Mesenchymal stem cell (in vitro differentiated cells and primary cell): ENCODE measurements around the gene VENTX.
A peak's percentile ranks its signal among the peaks of the same experiment; 100 is the strongest.

Experiments used
- DNase-seq: peaks from one replicate; pipeline ENCODE4 v3.0.0-alpha.2; 2013
- H2AFZ ChIP-seq: one replicate; pipeline ENCODE4 v1.6.1; 2013; ENCODE audit warnings: low read depth, mild to moderate bottlenecking, control low read depth, inconsistent platforms, low read length, moderate library complexity
- H2AK5ac ChIP-seq: 2 replicates; pipeline ENCODE4 v1.6.1; 2013; ENCODE audit warnings: low read length, moderate library complexity, mild to moderate bottlenecking, inconsistent platforms; ENCODE audit not compliant: severe bottlenecking
- H2BK120ac ChIP-seq: one replicate; pipeline ENCODE4 v1.6.1; 2013; ENCODE audit warnings: low read depth, mild to moderate bottlenecking, inconsistent platforms, low read length, moderate library complexity
- H2BK12ac ChIP-seq, 2 experiments: one replicate each; pipeline ENCODE4 v1.6.1; 2013; ENCODE audit warnings: inconsistent platforms in 2 of 2, low read length in 2 of 2, mild to moderate bottlenecking in 2 of 2, moderate library complexity in 2 of 2, control low read depth in 1 of 2
- H2BK15ac ChIP-seq: one replicate; pipeline ENCODE4 v1.6.1; 2013; ENCODE audit warnings: mild to moderate bottlenecking, low read depth, inconsistent platforms; ENCODE audit not compliant: poor library complexity, severe bottlenecking
- H2BK5ac ChIP-seq: 2 replicates; pipeline ENCODE4 v1.6.1; 2013; ENCODE audit warnings: low read depth, mild to moderate bottlenecking, low read length, control low read depth, inconsistent platforms; ENCODE audit not compliant: poor library complexity, severe bottlenecking
- H3K14ac ChIP-seq, 2 experiments: one replicate each; pipeline ENCODE4 v1.6.1; 2013; ENCODE audit warnings: inconsistent platforms in 2 of 2, low read length in 2 of 2, control low read depth in 1 of 2, mild to moderate bottlenecking in 1 of 2, moderate library complexity in 1 of 2
- H3K18ac ChIP-seq, 2 experiments: one replicate each; pipeline ENCODE4 v1.6.1; 2013; ENCODE audit warnings: inconsistent platforms in 2 of 2, low read length in 2 of 2, control low read depth in 1 of 2, low read depth in 1 of 2, mild to moderate bottlenecking in 1 of 2
- H3K23ac ChIP-seq, 2 experiments: one replicate each; pipeline ENCODE4 v1.6.1; 2013; ENCODE audit warnings: inconsistent platforms in 2 of 2, low read length in 2 of 2, mild to moderate bottlenecking in 2 of 2, moderate library complexity in 2 of 2, control low read depth in 1 of 2
- H3K27ac ChIP-seq: 2 replicates; pipeline ENCODE4 v1.5.1; 2013; ENCODE audit warnings: mild to moderate bottlenecking, moderate library complexity, low read length, control low read depth, inconsistent platforms; ENCODE audit not compliant: poor library complexity, severe bottlenecking
- H3K27me3 ChIP-seq, 2 experiments: 2 replicates each; pipeline versions ENCODE4 v1.6.1 to v1.7.0; 2013; ENCODE audit warnings: low read length in 2 of 2, mild to moderate bottlenecking in 2 of 2, moderate library complexity in 2 of 2, control low read depth in 1 of 2, inconsistent platforms in 1 of 2; ENCODE audit not compliant: control insufficient read depth in 1 of 2, insufficient read depth in 1 of 2
- H3K36me3 ChIP-seq, 2 experiments: 2 replicates each; pipeline versions ENCODE4 v1.6.1 to v1.7.0; 2013; ENCODE audit warnings: low read length in 2 of 2, control low read depth in 1 of 2, inconsistent platforms in 1 of 2, low read depth in 1 of 2, mild to moderate bottlenecking in 1 of 2; ENCODE audit not compliant: insufficient read depth in 2 of 2, control insufficient read depth in 1 of 2
- H3K4ac ChIP-seq, 2 experiments: one replicate each; pipeline ENCODE4 v1.6.1; 2013; ENCODE audit warnings: inconsistent platforms in 2 of 2, low read length in 2 of 2, mild to moderate bottlenecking in 2 of 2, moderate library complexity in 2 of 2, control low read depth in 1 of 2, low read depth in 1 of 2
- H3K4me1 ChIP-seq: 2 replicates; pipeline ENCODE4 v1.6.1; 2013; ENCODE audit warnings: low read depth, low read length, control low read depth; ENCODE audit not compliant: control insufficient read depth, insufficient read depth
- H3K4me2 ChIP-seq: 2 replicates; pipeline ENCODE4 v1.6.1; 2013; ENCODE audit warnings: low read length, mild to moderate bottlenecking, inconsistent platforms; ENCODE audit not compliant: poor library complexity, severe bottlenecking
- H3K4me3 ChIP-seq, 2 experiments: 2 replicates each; pipeline versions ENCODE4 v1.5.1 to v1.7.0; 2013; ENCODE audit warnings: low read length in 2 of 2, mild to moderate bottlenecking in 2 of 2, control low read depth in 1 of 2, low read depth in 1 of 2; ENCODE audit not compliant: insufficient read depth in 1 of 2
- H3K79me1 ChIP-seq: replicated peaks from 2 replicates; pipeline ENCODE4 v1.6.1; 2013; ENCODE audit warnings: mild to moderate bottlenecking, control low read depth, low read length, inconsistent platforms; ENCODE audit not compliant: poor library complexity, severe bottlenecking
- H3K9ac ChIP-seq: 2 replicates; pipeline ENCODE4 v1.7.0; 2013; ENCODE audit warnings: mild to moderate bottlenecking, low read length, moderate library complexity
- H3K9me3 ChIP-seq: 2 replicates; pipeline ENCODE4 v1.7.0; 2013; ENCODE audit warnings: mild to moderate bottlenecking, low read length; ENCODE audit not compliant: control insufficient read depth
- H4K8ac ChIP-seq: one replicate; pipeline ENCODE4 v1.6.1; 2013; ENCODE audit warnings: inconsistent platforms, mild to moderate bottlenecking, low read length, moderate library complexity
- H4K91ac ChIP-seq: one replicate; pipeline ENCODE4 v1.6.1; 2013; ENCODE audit warnings: mild to moderate bottlenecking, low read length, inconsistent platforms
- WGBS: methylation state at CpG from one replicate; pipeline ENCODE4 v1.1.7; 2013; ENCODE audit warnings: mixed read lengths; 5-methylcytosine and 5-hydroxymethylcytosine counted together

Gene VENTX

GRCh38 chr10:133260895-133261725 lies 23.5 kb downstream of the VENTX start:
- H3K79me1 ChIP-seq: no peaks in the 10 kb centered on the region
- peaks cover 0 to 6% of the 10 kb centered on the region in 2 experiments for H3K36me3 ChIP-seq
- H3K4ac ChIP-seq: peak overlapping the region; percentile 93 to 94
- H3K4me3 ChIP-seq: peak overlapping the region; percentile 78 to 81
- peak overlapping the region; percentile 97 for H3K18ac ChIP-seq
- H4K8ac ChIP-seq: peak overlapping the region; percentile 98
- 47% methylated on average over 41 of the region's 50 CpGs for WGBS
- peak overlapping the region; percentile 59 for H2BK5ac ChIP-seq
- peak; percentile 44 for DNase-seq
- no peak overlapping the region for H3K27ac ChIP-seq
- H3K27me3 ChIP-seq: no peaks in the 10 kb centered on the region
- H2BK15ac ChIP-seq: peak overlapping the region; percentile 71
- peak overlapping the region; percentile 28 to 85 for H2BK12ac ChIP-seq
- H3K4me1 ChIP-seq: peaks cover 48% of the 10 kb centered on the region
- peak overlapping the region; percentile 93 for H2BK120ac ChIP-seq
- H4K91ac ChIP-seq: peak overlapping the region; percentile 97
- H3K14ac ChIP-seq: peak overlapping the region; percentile 79 to 95
- H3K9me3 ChIP-seq: no peaks in the 10 kb centered on the region
- peak overlapping the region; percentile 79 for H2AK5ac ChIP-seq
- peak overlapping the region; percentile 65 for H3K9ac ChIP-seq
- H3K23ac ChIP-seq: no peak overlapping the region
- H2AFZ ChIP-seq: no peak overlapping the region
- H3K4me2 ChIP-seq: peak overlapping the region; percentile 84

- peak overlapping the region in 1 of 2 experiments; percentile 17 for H3K23ac ChIP-seq
- H4K91ac ChIP-seq: peak overlapping the region; percentile 97
- H3K18ac ChIP-seq: peak overlapping the region; percentile 97
- peak; percentile 56 for DNase-seq
- H3K4me2 ChIP-seq: peak overlapping the region; percentile 84
- peak overlapping the region; percentile 93 for H2BK120ac ChIP-seq
- no peaks in the 10 kb centered on the region for H3K79me1 ChIP-seq
- peak overlapping the region; percentile 98 for H4K8ac ChIP-seq
- no peak overlapping the region for H2AK5ac ChIP-seq
- WGBS: 2% methylated on average over 36 of the region's 79 CpGs
- H3K4me3 ChIP-seq: peak overlapping the region; percentile 78 to 81
- peak overlapping the region; percentile 68 for H2AFZ ChIP-seq
- H3K4ac ChIP-seq: peak overlapping the region in 1 of 2 experiments; percentile 94
- no peaks in the 10 kb centered on the region for H3K27me3 ChIP-seq
- peak overlapping the region; percentile 71 for H2BK15ac ChIP-seq
- H3K4me1 ChIP-seq: peaks cover 48% of the 10 kb centered on the region
- H3K27ac ChIP-seq: no peak overlapping the region
- H3K9me3 ChIP-seq: no peaks in the 10 kb centered on the region
- no peak overlapping the region for H2BK12ac ChIP-seq
- H3K9ac ChIP-seq: peak overlapping the region; percentile 65
- H3K36me3 ChIP-seq: peaks cover 0 to 11% of the 10 kb centered on the region in 2 experiments
- H3K14ac ChIP-seq: peak overlapping the region; percentile 79 to 85
- H2BK5ac ChIP-seq: no peak overlapping the region
These were observed 24.2 kb downstream of the VENTX start for GRCh38 chr10:133261726-133262325.

- Histone ChIP-seq H3K36me3 (peaks cover 0 to 20% of the 10 kb centered on the region in 2 experiments), H3K18ac (no peak overlapping the region), H2BK12ac (no peak overlapping the region), H3K9ac (peak overlapping the region; percentile 55), H4K8ac (no peak overlapping the region), H3K4me1 (peaks cover 42% of the 10 kb centered on the region), H3K14ac (peak overlapping the region in 1 of 2 experiments; percentile 6), H3K4ac (no peak overlapping the region), H3K27ac (no peak overlapping the region), H2BK120ac (no peak overlapping the region), H4K91ac (no peak overlapping the region), H2BK15ac (no peak overlapping the region), H3K9me3 (no peaks in the 10 kb centered on the region), H2BK5ac (no peak overlapping the region), H2AK5ac (no peak overlapping the region), H2AFZ (no peak overlapping the region), H3K4me3 (no peak overlapping the region), H3K79me1 (no peaks in the 10 kb centered on the region), H3K4me2 (no peak overlapping the region), H3K23ac (no peak overlapping the region), H3K27me3 (no peaks in the 10 kb centered on the region)
- DNase-seq: no peak
- WGBS: 88% methylated on average over 14 of the region's 14 CpGs
These were observed 25.0 kb downstream of the VENTX start for GRCh38 chr10:133262696-133263095.

GRCh38 chr10:133263674-133264073 lies 26.0 kb downstream of the VENTX start:
- Histone ChIP-seq H3K18ac (no peak overlapping the region), H3K23ac (no peak overlapping the region), H4K91ac (peak overlapping the region; percentile 82), H3K27ac (no peak overlapping the region), H2AFZ (no peak overlapping the region), H3K27me3 (no peaks in the 10 kb centered on the region), H3K9me3 (no peaks in the 10 kb centered on the region), H3K14ac (no peak overlapping the region), H3K4me1 (peaks cover 35% of the 10 kb centered on the region), H3K36me3 (peaks cover 0 to 29% of the 10 kb centered on the region in 2 experiments), H4K8ac (no peak overlapping the region), H3K4me2 (no peak overlapping the region), H2AK5ac (no peak overlapping the region), H3K4ac (no peak overlapping the region), H2BK12ac (no peak overlapping the region), H2BK120ac (no peak overlapping the region), H3K79me1 (no peaks in the 10 kb centered on the region), H3K9ac (no peak overlapping the region), H3K4me3 (no peak overlapping the region), H2BK15ac (peak overlapping the region; percentile 54), H2BK5ac (no peak overlapping the region)
- no peak for DNase-seq
- WGBS: 85% methylated on average over 9 of the region's 10 CpGs
